Upper lobe of left lung (tissue), 6 donors: ENCODE measurements around the gene SLC2A4RG. TPM values are rescaled to one million over a fixed set of nuclear protein-coding genes. Genes with fewer than 3 reads are reported as not detected.

ENCODE experiments used
- ATAC-seq, 2 donors: fragments of 200-7000 bp; cut with Tn5 transposase; one replicate each; pipeline ENCODE4 v1.9.1; 2022; ENCODE audit warnings: mild to moderate bottlenecking in 2 of 2, moderate library complexity in 2 of 2; ENCODE audit not compliant: low FRiP score in 2 of 2
- DNase-seq, 2 donors: peaks; one replicate each; pipeline ENCODE4 v3.0.0-alpha.2; 2019 to 2020
- H3K27ac ChIP-seq, 4 donors: fragments of 200-600 bp; sonication (generic); one replicate each; pipeline ENCODE4 v1.5.1; 2016 to 2019
- H3K27me3 ChIP-seq, 4 donors: fragments of 200-600 bp; sonication (generic); one replicate each; pipeline ENCODE4 v1.5.1; 2017 to 2019
- H3K36me3 ChIP-seq, 4 donors: fragments of 200-600 bp; sonication (generic); one replicate each; pipeline ENCODE4 v1.5.1; 2016 to 2019
- H3K4me1 ChIP-seq, 4 donors: fragments of 200-600 bp; sonication (generic); one replicate each; pipeline ENCODE4 v1.5.1; 2018 to 2019
- H3K4me3 ChIP-seq, 4 donors: fragments of 200-600 bp; sonication (generic); one replicate each; pipeline ENCODE4 v1.5.1; 2017 to 2019; ENCODE audit warnings: mild to moderate bottlenecking in 2 of 4, moderate library complexity in 1 of 4
- H3K9me3 ChIP-seq, 4 donors: fragments of 200-600 bp; sonication (generic); one replicate each; pipeline ENCODE4 v1.5.1; 2018 to 2019
- EP300 ChIP-seq, 4 donors: sonication (generic); formaldehyde crosslinking; IDR thresholded peaks; one replicate each; pipeline ENCODE4 v1.5.1; 2017; ENCODE audit warnings: antibody characterized with exemption in 4 of 4, control low read depth in 2 of 4
- POLR2A ChIP-seq, 4 donors: fragments of 450-650 bp; IDR thresholded peaks; one replicate each; pipeline ENCODE4 v1.5.1; 2016 to 2017; ENCODE audit warnings: antibody characterized with exemption in 4 of 4, mild to moderate bottlenecking in 2 of 4
- POLR2AphosphoS5 ChIP-seq, 2 donors: sonication (generic); formaldehyde crosslinking; IDR thresholded peaks; one replicate each; pipeline ENCODE4 v1.5.1; 2017; ENCODE audit warnings: antibody characterized with exemption in 2 of 2
- WGBS, 2 donors: methylation state at CpG; one replicate each; pipeline ENCODE4 v1.1.5; 2017 to 2018; 5-methylcytosine and 5-hydroxymethylcytosine counted together
- total RNA-seq, 6 donors: library from RNA; depleted of rRNA in 4 of 6; stranded (reverse); fragments of >200 nt in 4 of 6; gene quantifications; one replicate each; pipeline versions ENCODE4 v1.1.0 to v1.2.1, GENCODE V29; 2016 to 2021
- TF ChIP-seq, protein P1 (sequence below), 6 experiments: fragments of 450-650 bp in 4 of 6; fragments of 200-600 bp in 2 of 6; sonication (generic) in 2 of 6; IDR thresholded peaks; one replicate each; pipeline ENCODE4 v1.5.1; 2016 to 2019; ENCODE audit warnings: antibody characterized with exemption in 6 of 6
- donor health status: DM: no; HTN: no; CAD: no; lungs with moderate emphysema.
- donor health status: DM: no; HTN: yes; CAD: no; lungs with severe emphysema.

SLC2A4RG gene
- total RNA-seq, 6 donors from 2014 or later = 28.8 to 106 (median 71.9) TPM

DNA sequence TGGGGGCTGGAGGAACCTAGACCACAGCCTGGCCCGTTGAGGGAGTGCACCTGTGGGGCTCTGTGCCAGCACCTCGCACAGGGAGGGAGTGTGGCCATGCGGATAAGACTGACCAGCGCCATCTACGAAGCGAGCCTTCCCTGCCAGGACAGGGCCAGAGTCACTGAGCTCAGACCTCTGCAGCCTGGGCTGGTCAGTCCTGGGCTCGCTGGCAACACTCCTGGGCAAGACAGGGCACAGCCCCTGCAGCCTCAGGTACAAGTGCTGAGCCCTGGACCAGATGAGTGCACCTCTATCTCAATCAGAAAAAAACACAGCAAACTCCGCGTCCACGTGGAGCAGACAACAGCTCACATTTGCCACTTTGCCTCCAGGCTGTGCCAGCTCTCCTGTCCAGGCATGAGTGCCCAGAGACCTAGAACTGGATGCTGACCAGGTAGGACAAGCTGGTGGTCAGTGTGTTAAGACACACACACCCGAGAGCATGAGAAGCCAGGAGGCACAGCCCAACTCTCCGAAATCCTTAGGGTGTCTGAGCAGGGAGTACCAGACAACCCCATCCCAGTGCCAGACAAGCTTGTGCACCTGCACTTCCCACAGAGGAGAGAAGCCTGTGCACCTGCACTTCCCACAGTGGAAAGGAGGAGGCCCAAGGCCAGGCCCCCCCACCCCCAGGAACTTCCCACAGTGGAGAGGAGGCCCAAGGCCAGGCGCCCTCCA is 36.7 kb upstream of the SLC2A4RG start:
- no peak for ATAC-seq
- peak in 1 of 2 donors; percentile 45 for DNase-seq

DNA sequence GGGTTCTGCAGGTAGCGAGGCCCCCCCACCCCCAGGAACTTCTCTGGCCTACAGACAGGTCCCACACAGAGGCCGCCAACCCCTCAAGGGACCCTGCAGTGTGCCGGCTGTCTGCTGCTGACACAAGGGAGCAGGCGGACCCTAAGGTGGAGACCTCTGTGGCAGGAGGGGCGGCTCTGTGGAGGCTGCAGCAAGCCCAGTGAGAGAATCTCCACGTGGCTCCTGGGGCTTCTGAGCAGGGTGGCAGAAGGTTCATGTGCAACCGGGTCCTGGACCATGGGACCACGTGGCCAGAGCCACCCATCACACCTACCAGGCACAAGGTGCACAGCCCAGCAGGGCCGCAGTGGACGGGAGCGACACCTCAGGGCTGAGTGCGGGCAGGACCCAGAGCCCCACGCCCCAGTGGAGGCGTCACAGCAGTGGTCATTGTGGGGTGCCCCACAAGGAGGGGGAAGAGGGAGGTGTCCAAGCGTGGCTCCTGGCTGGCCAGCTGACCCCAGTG is 36.1 kb upstream of the SLC2A4RG start:
- no peak overlapping the region for H3K27ac ChIP-seq
- peaks cover 17 to 36% (median 34%) of the 10 kb centered on the region in 4 donors for H3K36me3 ChIP-seq
- no peak overlapping the region for H3K4me3 ChIP-seq
- peaks cover 23 to 31% (median 26%) of the 10 kb centered on the region in 4 donors for H3K4me1 ChIP-seq
- no peak for TF ChIP-seq POLR2AphosphoS5 (IDR thresholded peaks at IDR 0.05)
- no peak for TF ChIP-seq POLR2A (IDR thresholded peaks at IDR 0.05)
- TF ChIP-seq, protein P1, sequence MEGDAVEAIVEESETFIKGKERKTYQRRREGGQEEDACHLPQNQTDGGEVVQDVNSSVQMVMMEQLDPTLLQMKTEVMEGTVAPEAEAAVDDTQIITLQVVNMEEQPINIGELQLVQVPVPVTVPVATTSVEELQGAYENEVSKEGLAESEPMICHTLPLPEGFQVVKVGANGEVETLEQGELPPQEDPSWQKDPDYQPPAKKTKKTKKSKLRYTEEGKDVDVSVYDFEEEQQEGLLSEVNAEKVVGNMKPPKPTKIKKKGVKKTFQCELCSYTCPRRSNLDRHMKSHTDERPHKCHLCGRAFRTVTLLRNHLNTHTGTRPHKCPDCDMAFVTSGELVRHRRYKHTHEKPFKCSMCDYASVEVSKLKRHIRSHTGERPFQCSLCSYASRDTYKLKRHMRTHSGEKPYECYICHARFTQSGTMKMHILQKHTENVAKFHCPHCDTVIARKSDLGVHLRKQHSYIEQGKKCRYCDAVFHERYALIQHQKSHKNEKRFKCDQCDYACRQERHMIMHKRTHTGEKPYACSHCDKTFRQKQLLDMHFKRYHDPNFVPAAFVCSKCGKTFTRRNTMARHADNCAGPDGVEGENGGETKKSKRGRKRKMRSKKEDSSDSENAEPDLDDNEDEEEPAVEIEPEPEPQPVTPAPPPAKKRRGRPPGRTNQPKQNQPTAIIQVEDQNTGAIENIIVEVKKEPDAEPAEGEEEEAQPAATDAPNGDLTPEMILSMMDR (IDR thresholded peaks at IDR 0.05) = no peak
- no peak for TF ChIP-seq EP300 (IDR thresholded peaks at IDR 0.05)
- DNase-seq (peak in 1 of 2 donors; percentile 71), ATAC-seq (no peak)
- 94 to 100% methylated on average over 1 to 14 of the region's 15 CpGs for WGBS, 2 donors
- H3K9me3 ChIP-seq = no peaks in the 10 kb centered on the region
- H3K27me3 ChIP-seq = no peaks in the 10 kb centered on the region

More for the DNA sequence above, 36.7 kb upstream of the SLC2A4RG start:
- peaks cover 17 to 39% (median 35%) of the 10 kb centered on the region in 4 donors for H3K36me3 ChIP-seq
- TF ChIP-seq EP300 (IDR thresholded peaks at IDR 0.05) (no peak), POLR2AphosphoS5 (IDR thresholded peaks at IDR 0.05) (no peak), POLR2A (IDR thresholded peaks at IDR 0.05) (no peak)
- TF ChIP-seq, protein P1 (IDR thresholded peaks at IDR 0.05) = no peak
- WGBS, 2 donors = 75 to 84% methylated on average over 9 to 13 of the region's 13 CpGs
- H3K27ac ChIP-seq = no peak overlapping the region
- H3K4me3 ChIP-seq = no peak overlapping the region
- no peaks in the 10 kb centered on the region for H3K27me3 ChIP-seq
- no peaks in the 10 kb centered on the region for H3K9me3 ChIP-seq
- peaks cover 24 to 33% (median 27%) of the 10 kb centered on the region in 4 donors for H3K4me1 ChIP-seq

DNA sequence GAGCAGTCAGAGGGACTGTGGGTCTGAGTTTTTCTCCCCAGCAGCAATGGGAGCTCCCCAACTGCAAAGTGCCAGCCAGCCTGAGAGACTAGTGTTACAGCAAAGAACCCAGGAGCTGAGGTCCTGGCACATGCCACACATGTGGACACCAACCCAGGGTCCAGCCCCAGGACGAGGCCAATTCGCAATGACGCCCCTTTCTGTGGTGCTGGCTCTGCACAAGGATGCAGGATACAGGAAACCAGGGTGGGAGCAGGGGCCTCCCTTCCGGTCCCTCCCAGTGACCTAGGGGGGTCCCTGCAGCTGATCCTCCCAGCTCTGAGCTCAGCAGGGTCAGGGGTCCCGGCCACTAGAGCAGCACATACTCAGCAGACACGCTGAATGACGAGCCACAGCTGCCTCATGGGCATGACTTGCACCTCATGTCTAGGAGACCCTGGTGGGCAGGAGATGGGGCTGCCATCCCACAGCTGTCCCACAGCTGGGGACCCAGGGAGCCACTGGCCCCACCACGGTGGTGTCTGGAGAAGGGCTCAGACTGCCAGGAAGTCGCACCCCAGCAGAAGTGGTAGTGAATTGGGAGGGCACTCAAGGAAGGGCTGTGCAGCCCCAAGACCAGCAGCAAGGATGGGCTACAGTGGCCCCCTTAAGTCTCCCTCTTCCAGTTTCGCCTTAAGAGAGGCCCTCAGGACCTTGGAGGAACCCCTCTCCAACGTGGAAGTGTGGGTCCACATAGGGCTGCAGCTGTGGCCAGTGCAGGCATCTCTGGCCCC is 35.4 kb upstream of the SLC2A4RG start:
- Histone ChIP-seq H3K4me3 (no peak overlapping the region), H3K36me3 (peaks cover 17 to 39% (median 36%) of the 10 kb centered on the region in 4 donors), H3K4me1 (peaks cover 23 to 31% (median 27%) of the 10 kb centered on the region in 4 donors), H3K27ac (peak overlapping the region in 1 of 4 donors; percentile 93), H3K27me3 (no peaks in the 10 kb centered on the region), H3K9me3 (no peaks in the 10 kb centered on the region)
- no peak for ATAC-seq
- TF ChIP-seq EP300 (IDR thresholded peaks at IDR 0.05) = no peak
- no peak for TF ChIP-seq POLR2AphosphoS5 (IDR thresholded peaks at IDR 0.05)
- TF ChIP-seq, protein P1 (IDR thresholded peaks at IDR 0.05) = no peak
- TF ChIP-seq POLR2A (IDR thresholded peaks at IDR 0.05) = no peak
- 89 to 100% methylated on average over 1 to 11 of the region's 11 CpGs for WGBS, 2 donors
- DNase-seq = peak in 1 of 2 donors; percentile 40

DNA sequence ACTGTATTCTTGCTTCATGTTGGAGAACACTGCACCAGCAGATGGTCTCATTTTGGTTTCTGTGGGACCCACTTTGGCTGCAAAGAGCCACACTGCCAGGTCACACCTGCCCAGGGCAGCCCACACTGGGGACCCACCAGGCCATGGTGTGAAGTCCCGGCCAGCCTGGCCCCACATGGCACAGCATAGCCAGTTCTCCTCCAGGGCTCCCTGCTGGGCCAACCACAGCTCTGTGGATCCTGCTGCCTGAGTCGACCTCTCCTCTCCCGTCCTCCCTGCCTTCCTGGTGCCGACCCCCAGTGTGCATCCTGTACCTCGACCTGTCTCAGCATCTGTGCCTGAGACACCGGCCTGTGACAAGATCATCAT is 34.8 kb upstream of the SLC2A4RG start:
- no peaks in the 10 kb centered on the region for H3K9me3 ChIP-seq
- DNase-seq (peak in 1 of 2 donors; percentile 41), ATAC-seq (no peak)
- H3K36me3 ChIP-seq = peaks cover 17 to 41% (median 37%) of the 10 kb centered on the region in 4 donors
- H3K4me1 ChIP-seq = peaks cover 24 to 32% (median 26%) of the 10 kb centered on the region in 4 donors
- WGBS, 2 donors = 86 to 87% methylated on average over 4 to 6 of the region's 6 CpGs
- H3K4me3 ChIP-seq = no peak overlapping the region
- H3K27me3 ChIP-seq = no peaks in the 10 kb centered on the region
- peak overlapping the region in 1 of 4 donors; percentile 93 for H3K27ac ChIP-seq
- TF ChIP-seq POLR2AphosphoS5 (IDR thresholded peaks at IDR 0.05) = no peak
- no peak for TF ChIP-seq POLR2A (IDR thresholded peaks at IDR 0.05)
- TF ChIP-seq, protein P1 (IDR thresholded peaks at IDR 0.05) = no peak
- no peak for TF ChIP-seq EP300 (IDR thresholded peaks at IDR 0.05)
